Panc1 (cell line): ENCODE results near the gene KDM1B. TPM values are rescaled to one million over a fixed set of nuclear protein-coding genes. Genes with fewer than 3 reads are reported as not detected.

Source experiments
- ATAC-seq: fragments of 200-7000 bp; cut with Tn5 transposase; 2 replicates; pipeline ENCODE4 v1.9.1; 2020; ENCODE audit warnings: mild to moderate bottlenecking, moderate library complexity
- BruUV-seq: library from RNA; stranded (reverse); fragments of 400-500 nt; replicated peaks from 2 replicates; lab custom pipeline; 2021; lab: Mats Ljungman, UMichigan
- CTCF ChIA-PET: fragments of 300-600 bp; sonication (Branson Sonifier 250); formaldehyde crosslinking; loops from one replicate; lab custom pipeline; 2022; ENCODE audit warnings: antibody characterized with exemption; lab: Charles Lee
- POLR2A ChIA-PET: fragments of 300-600 bp; sonication (Branson Sonifier 250); formaldehyde crosslinking; loops from one replicate; lab custom pipeline; 2022; ENCODE audit warnings: antibody characterized with exemption; lab: Charles Lee
- DNase-seq: peaks from one replicate; pipeline ENCODE4 v3.0.0-alpha.2; 2010; ENCODE audit warnings: low read depth, low spot score
- H3K27ac ChIP-seq: 2 replicates; pipeline ENCODE4 v1.5.1; 2011; ENCODE audit warnings: mild to moderate bottlenecking, low read length, inconsistent platforms
- H3K27me3 ChIP-seq: fragments of 200-500 bp; sonication (Bioruptor generic); 2 replicates; pipeline ENCODE4 v1.6.0; 2014; ENCODE audit warnings: low read length, inconsistent platforms; ENCODE audit not compliant: control insufficient read depth, insufficient read depth
- H3K36me3 ChIP-seq: fragments of 200-500 bp; sonication (Bioruptor generic); 2 replicates; pipeline ENCODE4 v1.5.1; 2014; ENCODE audit warnings: inconsistent platforms, mild to moderate bottlenecking, low read length, moderate library complexity; ENCODE audit not compliant: control insufficient read depth, insufficient read depth
- H3K4me1 ChIP-seq: 2 replicates; pipeline ENCODE4 v1.5.1; 2011; ENCODE audit warnings: inconsistent platforms, mild to moderate bottlenecking, low read length, moderate library complexity; ENCODE audit not compliant: control insufficient read depth, insufficient read depth
- H3K4me3 ChIP-seq, 2 experiments: 2 replicates each; pipeline ENCODE4 v1.5.1; 2011 to 2012; ENCODE audit warnings: low read depth in 2 of 2, low read length in 2 of 2, mild to moderate bottlenecking in 2 of 2, inconsistent platforms in 1 of 2, moderate library complexity in 1 of 2
- H3K9me3 ChIP-seq: fragments of 200-500 bp; sonication (Bioruptor generic); 2 replicates; pipeline ENCODE4 v1.5.1; 2014; ENCODE audit warnings: low read depth, mild to moderate bottlenecking, inconsistent platforms, low read length, moderate library complexity; ENCODE audit not compliant: control insufficient read depth, insufficient read depth
- CTCF ChIP-seq: fragments of 450-650 bp; IDR thresholded peaks from 2 replicates; pipeline ENCODE4 v1.5.1; 2017; ENCODE audit warnings: mild to moderate bottlenecking
- POLR2AphosphoS5 ChIP-seq: IDR thresholded peaks from 2 replicates; pipeline ENCODE4 v1.6.1; 2012; ENCODE audit warnings: mild to moderate bottlenecking, low read depth, low read length, moderate library complexity
- REST ChIP-seq, 2 experiments: IDR thresholded peaks; 2 replicates each; pipeline ENCODE4 v1.6.1; 2011 to 2012; ENCODE audit warnings: low read depth in 2 of 2, control low read depth in 1 of 2, low read length in 1 of 2, mild to moderate bottlenecking in 1 of 2, moderate library complexity in 1 of 2; ENCODE audit not compliant: insufficient read depth in 1 of 2
- SIN3A ChIP-seq: IDR thresholded peaks from 2 replicates; pipeline ENCODE4 v1.6.1; 2012; ENCODE audit warnings: low read depth, mild to moderate bottlenecking, low read length, moderate library complexity, borderline replicate concordance; ENCODE audit not compliant: insufficient read depth
- TCF7L2 ChIP-seq: IDR thresholded peaks from 2 replicates; pipeline ENCODE4 v1.6.1; 2011; ENCODE audit warnings: mild to moderate bottlenecking, low read depth, low read length, inconsistent platforms
- in situ Hi-C: cut with HindIII; loops from 2 replicates; pipeline ENCODE4 v1.10.0; 2016; ENCODE audit warnings: low sequenced_read_pairs, low pct_unique_long_range_greater_than_20kb
- intact Hi-C: fragments of 100-400 bp; cut with micrococcal nuclease; formaldehyde crosslinking; loops from one replicate; pipeline ENCODE4 v1.10.0; 2022; ENCODE audit not compliant: unreplicated experiment
- total RNA-seq: library from RNA; stranded (reverse); gene quantifications from one replicate; pipeline ENCODE4 v1.2.1, GENCODE V29; 2021; ENCODE audit not compliant: unreplicated experiment

The KDM1B gene
- total RNA-seq, 1 experiment from 2014 or later, result 27.1 TPM

GRCh38 chr6:18266523-18266912, 111.3 kb downstream of the KDM1B start:
- Histone ChIP-seq H3K27me3 (no peaks in the 10 kb centered on the region), H3K36me3 (peaks cover 3% of the 10 kb centered on the region; the same call in 1 of the 2 replicates), H3K4me1 (peaks cover 5% of the 10 kb centered on the region; the same call in 1 of the 2 replicates), H3K9me3 (peaks cover 5% of the 10 kb centered on the region; the same call in 1 of the 2 replicates), H3K27ac (no peak overlapping the region), H3K4me3 (no peak overlapping the region)
- no TSS peak for BruUV-seq
- intact Hi-C loops (no loop called here), in situ Hi-C loops (no loop called here)
- ChIA-PET POLR2A (interaction anchor here (0.6 kb wide), 1 partner anchor 16 kb away, joined by 8 read pairs; no protein-coding TSS in a partner anchor), CTCF (no interaction called here)
- DNase-seq, result no peak
- no peak for ATAC-seq
- TF ChIP-seq SIN3A (no peak), POLR2AphosphoS5 (no peak), REST (IDR thresholded peaks at IDR 0.05; ENCODE audit: insufficient read depth in 1 of 2, low read depth in 2 of 2, low read length in 1 of 2) (no peak), TCF7L2 (no peak), CTCF (no peak)

- BruUV-seq, result no TSS peak
- H3K27ac ChIP-seq, result no peak overlapping the region
- ATAC-seq (no peak), DNase-seq (no peak)
- TF ChIP-seq REST (IDR thresholded peaks at IDR 0.05; ENCODE audit: insufficient read depth in 1 of 2, low read depth in 2 of 2, low read length in 1 of 2), result no peak
- no peak for TF ChIP-seq TCF7L2
- no peak for TF ChIP-seq SIN3A
- TF ChIP-seq CTCF, result no peak
- TF ChIP-seq POLR2AphosphoS5, result no peak
- H3K27me3 ChIP-seq, result no peaks in the 10 kb centered on the region
- intact Hi-C loops (no loop called here), in situ Hi-C loops (no loop called here)
- CTCF ChIA-PET, result no interaction called here
- peaks cover 5% of the 10 kb centered on the region; the same call in 1 of the 2 replicates for H3K9me3 ChIP-seq
- H3K36me3 ChIP-seq, result no peaks in the 10 kb centered on the region; the same call in 1 of the 2 replicates
- H3K4me1 ChIP-seq, result no peaks in the 10 kb centered on the region
- POLR2A ChIA-PET, result no interaction called here
- H3K4me3 ChIP-seq, result no peak overlapping the region
Observed at GRCh38 chr6:18268066-18268465, 112.8 kb downstream of the KDM1B start.
